SKM-1 (cell line): ENCODE measurements around the gene ELL.
"Not testable (repeated sequence)": the region's sequence is repeated elsewhere in the genome, so short reads cannot be mapped to it uniquely, and the experiment has no call there.

ENCODE experiments used
- DNase-seq: peaks from one replicate; lab custom pipeline; 2025; ENCODE audit not compliant: unreplicated experiment; lab: John Stamatoyannopoulos, UW

The ELL gene

DNA sequence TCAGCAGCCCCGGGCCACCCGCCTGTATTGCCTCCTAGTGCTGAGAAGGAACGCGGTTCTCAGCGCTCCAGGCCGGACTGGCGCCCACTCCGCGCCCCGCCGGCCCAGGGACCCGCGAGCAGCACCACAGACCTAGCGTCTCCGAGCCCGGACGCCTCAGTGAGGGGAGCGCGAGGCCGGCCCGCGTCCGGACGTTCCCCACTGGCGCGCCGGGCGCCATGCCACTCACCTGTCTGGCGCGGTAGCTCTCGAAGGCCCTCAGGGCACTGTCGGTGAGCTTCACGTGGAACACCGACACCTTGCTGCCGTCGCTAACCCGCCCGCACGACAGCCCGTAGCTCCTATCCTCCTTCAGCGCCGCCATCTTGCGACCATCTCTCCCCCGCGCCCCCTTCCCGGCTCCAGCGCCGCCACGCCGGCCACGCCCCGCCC lies at the start of gene ELL:
Gene ELL (minus strand): TSS at position 379 of the 432 bp plus-strand sequence. CDS start 15 bp downstream, at position 364.
- no peak for DNase-seq

DNA sequence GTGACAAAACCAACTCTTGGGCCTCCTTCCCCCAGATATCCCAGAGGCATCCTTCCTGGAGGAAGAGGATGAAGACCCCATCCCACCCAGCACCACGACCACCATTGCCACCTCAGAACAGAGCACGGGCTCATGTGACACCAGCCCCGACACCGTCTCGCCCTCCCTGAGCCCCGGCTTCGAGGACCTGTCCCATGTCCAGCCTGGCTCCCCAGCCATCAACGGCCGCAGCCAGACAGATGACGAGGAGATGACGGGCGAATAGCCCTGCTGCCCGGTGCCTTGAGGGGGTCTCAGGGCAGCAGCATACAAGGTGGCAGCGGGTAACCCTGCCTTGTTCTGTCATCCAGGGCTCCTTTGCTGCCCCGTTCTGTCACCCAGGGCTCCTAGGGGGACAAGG lies 46.5 kb upstream of the ELL start:
- no peak for DNase-seq

DNA sequence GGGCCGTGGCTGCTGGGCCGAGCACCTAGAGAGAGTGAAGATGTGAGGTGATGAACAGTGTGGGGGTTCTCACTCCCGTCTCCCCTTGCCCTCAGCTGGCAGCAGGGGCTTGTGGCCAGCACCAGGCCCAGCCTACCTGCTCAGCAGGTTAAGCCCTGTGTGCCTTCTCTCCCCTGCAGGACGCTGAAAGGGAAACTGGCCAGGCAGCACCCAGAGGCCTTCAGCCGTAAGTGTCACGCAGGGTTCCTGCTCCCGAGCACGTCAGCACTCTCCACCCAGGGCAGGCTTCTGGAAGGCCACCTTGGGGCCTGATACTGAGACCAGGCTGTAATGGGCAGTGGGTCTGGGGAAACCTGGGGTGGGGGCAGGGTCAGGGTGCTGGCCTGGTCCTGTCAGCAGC lies 45.1 kb upstream of the ELL start:
- no peak for DNase-seq

DNA sequence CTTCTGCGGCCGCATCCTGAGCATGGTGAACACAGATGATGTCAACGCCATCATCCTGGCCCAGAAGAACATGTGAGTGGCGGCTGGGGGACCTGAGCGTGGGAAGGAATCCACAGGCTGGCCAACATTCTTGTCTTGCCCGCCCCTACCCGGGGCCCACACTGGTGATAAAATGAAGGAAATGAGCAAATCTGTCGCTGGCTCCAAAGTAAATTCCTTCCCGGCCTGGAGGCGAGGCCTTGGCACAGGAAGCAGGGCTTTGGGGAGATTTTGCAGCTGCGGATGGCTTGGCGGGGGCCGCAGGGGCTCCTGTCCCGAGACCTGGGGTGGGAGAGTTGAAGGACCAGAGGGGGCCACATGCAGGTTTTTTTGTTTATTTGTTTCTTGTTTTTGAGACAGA lies 40.2 kb upstream of the ELL start:
- DNase-seq = no peak

DNA sequence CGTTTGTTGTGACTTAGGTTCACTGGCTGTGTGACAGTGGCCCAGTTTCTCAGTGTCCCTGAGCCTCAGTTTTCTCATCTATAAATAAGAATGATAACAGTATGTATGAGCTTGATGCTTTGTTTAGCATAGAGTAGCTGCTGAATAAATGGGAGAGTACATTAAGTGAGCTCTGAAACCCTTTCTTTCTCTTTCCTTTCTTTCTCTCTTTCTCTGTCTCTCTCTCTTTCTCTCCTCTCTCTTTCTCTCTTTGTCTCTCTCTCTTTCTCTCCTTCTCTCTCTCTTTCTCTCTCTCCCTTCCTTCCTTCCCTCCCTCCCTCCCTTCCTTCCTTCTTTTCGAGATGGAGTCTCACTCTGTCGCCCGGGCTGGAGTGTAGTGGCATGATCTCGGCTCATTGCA lies 37.8 kb upstream of the ELL start:
- DNase-seq = no peak

DNA sequence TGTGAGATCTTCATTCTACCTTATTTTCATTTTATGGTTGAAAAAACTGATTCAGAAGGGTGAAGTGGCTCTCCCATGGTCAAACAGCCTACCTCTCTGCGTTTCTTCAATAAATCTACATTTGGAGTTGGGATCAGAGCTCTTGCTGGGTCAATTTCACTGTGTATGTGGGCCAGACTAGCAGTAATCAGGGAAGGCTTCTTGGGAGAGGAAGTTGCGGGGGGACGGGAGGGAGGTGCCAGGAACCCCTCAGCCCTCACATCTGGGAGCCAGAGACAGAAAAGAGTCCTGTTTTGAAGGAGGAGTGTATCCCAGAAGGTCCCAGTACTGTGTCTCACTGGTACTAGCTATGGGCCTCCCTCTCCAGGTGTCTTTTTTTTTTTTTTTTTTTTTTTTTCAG lies 36.7 kb upstream of the ELL start:
- no peak for DNase-seq

DNA sequence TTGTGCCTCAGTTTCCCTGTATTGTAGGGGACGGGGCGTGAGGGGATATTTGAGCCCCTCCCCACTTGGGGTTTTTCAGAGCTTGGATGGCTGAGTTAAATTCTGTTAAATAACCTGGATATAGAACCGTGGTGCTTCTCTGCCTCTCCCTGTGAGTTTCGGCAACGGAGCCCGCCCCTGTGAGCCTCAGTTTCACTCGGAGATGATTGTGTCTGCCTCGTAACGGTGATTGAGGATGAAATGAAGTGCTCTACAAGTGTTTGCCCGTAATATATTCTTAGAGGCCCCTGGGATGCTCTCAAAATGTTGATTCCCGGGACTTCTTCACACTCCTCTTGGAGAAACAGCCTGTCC lies 36.3 kb upstream of the ELL start:
- no peak for DNase-seq

DNA sequence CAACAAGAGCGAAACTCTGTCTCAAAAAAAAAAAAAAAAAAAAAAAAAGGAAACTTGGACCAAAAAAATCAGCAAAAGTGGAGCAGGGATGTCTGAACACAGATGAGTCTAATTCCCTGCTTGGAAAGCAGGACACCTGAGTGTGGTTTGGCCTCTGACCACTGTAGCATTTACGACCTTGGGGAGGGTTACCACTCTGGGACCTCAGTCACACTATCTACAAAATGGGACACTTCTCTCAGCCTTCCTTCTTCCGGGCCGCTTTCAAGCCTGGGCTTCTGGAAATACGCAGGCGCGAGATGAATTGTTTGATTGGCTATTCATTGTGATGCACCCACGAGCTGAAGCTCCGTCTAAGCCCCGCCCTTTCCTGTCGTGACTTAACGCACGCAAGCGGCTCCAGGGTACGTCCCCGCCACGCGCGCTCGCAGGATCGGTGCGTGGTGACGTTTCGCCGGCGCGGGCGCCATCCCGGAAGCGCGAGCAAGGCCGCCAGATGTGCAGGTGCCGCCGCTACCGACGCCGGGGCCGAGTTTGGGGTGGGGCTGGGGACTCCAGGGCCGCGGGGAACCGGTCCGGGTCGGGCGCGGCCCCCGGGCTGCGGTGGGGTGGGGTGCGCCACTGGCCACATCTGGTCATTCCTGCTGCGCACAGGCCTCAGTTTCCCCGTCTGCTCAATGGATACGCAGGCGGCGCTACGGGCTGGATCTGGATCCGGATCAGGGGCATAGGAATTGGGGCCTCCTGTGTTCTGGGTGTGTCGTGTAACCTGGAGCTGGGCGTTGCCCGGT lies 35.7 kb upstream of the ELL start, which contains the start of gene KXD1:
Gene KXD1 (plus strand): TSS at position 460 of the 791 bp plus-strand sequence. CDS start 4,187 bp downstream, outside the sequence.
- peak; percentile 99 for DNase-seq

DNA sequence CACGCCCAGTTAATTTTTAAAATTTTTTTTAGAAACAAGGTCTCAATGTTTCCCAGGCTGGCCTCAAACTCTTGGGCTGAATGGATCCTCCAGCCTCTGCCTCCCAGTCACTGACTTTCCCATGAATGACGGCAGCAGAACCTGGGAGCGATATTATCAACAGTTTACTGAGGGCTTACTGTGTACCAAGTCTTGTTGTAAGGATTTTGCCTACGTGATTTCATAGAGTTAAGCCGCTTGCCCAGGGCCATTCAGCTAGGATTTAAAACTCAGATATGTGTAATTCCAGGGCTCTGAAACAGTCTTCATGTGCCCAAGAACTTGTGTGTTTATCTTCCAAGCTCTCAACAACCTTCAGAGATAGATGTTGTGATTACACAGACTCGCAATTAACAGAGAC lies 29.8 kb upstream of the ELL start:
- no peak for DNase-seq

DNA sequence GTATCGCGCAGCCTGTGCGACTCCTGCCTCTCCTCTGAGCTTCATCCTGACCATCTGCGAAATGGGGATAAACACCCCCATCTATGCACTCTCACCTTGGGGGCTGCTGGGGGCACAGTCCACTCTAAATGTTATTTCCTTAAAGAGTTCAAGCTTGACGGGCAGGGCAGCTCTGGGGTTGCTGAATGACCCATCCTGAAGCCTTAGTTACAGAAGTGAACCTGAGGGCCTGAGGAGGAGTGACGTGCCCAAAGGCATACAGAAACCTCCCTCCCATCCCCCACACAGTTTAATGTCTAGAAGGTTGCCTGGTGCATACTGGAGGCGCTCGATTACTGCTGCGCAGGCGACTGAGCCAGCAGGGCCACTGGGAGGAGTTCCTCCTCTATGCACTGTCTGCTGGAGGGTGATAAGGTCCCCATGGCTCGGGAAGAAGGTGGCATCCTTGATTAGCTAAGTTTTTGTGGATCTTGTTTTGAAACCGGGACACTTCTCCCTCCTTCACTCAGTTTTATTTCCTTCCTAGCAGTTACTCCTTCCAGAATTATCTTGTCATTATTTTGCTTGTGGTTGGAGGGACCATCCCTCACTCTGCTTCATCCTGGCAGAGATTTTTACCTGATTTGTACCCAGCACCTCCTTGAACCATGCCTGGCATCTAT lies 22.1 kb upstream of the ELL start:
- DNase-seq = peak; percentile 88

DNA sequence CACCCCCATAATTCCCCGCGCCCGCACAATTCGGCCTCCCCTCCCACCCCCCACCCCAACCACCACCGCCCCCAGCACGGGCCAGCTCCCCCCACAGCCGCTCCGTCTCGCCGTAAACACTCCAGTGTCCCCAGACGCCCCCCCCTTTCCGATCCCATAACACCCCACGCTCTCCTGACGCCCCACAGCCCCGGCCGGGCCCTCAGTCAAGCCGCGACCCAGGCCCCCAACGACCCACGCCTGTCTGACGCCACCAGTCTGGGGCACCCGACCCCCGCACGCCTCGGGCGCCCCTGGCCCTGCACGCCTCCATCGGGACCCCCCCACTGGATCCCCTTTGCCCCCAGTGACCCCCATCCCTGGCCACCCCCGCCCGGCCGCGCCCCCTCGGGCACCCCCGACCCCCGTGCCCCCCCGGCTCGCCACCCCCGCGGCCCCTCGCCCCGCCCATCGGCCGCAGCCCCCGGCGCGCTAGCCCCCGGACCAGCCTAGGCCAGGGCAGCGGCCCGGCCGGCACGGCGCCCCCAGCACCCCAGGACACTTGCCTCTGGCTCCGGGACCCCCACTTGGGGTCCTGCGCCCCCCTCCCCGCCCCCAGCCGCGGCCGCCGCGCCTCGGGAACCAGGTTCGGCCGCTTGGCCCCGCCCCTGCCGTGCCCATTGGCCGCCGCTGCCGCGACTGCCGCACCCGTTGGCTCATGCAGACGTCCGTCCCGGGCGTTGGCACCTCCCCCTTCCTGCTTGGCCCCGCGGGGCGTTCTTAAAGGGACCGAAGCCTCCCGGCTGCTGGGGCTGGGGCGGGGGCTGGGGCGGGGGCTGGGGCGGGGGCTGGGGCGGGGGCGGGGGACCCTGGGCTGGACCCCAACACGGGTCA lies 21.3 kb upstream of the ELL start, which contains the start of gene FKBP8:
Gene FKBP8 (minus strand): TSS at position 633 of the 873 bp plus-strand sequence. CDS start 1,603 bp downstream, outside the sequence.
- DNase-seq = peak; percentile 50

DNA sequence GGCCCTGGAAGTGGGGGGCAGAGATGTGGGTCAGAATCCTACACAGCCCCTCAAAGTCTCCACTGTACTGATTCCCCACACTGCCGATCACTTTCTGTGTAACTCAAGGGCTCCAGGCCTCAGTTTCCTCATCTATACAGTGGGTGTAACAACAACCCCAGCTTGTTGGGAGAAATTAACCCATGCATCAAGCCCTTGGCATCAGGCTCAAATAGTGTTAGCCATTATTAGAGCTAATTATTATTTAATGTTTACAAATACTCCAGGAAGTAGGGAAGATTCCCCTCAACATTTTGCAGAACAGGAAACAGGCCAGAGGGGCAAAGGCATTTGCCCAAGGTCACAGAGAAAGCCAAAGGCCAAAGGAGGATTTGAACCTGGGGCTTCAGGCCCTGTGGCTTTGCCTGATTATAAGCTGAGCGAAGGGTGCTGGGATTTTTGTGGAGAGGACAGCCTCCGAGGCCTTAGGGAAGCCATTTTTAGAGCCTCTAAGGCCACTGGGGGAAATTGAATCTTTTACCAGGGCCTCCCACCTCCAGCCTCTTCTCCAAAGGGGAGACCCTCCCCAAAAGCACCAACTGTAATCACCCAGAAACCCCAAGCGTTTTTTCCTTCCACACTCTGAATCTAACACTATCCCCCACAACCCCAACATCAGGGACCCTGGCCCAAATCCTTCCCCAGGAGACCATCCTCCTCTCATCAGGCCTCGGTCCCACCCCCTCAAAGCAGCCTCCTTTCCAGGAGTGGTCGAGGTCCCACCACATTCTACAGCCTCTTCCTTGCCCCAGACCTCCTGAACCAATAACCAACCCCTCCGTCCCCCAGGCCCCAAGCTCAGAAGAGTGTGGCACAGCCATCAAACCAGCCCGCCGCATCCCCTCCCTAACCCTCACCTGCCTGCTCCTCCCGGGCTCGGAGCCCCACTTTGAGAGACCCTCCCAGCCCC lies 20.4 kb upstream of the ELL start:
- DNase-seq = no peak

DNA sequence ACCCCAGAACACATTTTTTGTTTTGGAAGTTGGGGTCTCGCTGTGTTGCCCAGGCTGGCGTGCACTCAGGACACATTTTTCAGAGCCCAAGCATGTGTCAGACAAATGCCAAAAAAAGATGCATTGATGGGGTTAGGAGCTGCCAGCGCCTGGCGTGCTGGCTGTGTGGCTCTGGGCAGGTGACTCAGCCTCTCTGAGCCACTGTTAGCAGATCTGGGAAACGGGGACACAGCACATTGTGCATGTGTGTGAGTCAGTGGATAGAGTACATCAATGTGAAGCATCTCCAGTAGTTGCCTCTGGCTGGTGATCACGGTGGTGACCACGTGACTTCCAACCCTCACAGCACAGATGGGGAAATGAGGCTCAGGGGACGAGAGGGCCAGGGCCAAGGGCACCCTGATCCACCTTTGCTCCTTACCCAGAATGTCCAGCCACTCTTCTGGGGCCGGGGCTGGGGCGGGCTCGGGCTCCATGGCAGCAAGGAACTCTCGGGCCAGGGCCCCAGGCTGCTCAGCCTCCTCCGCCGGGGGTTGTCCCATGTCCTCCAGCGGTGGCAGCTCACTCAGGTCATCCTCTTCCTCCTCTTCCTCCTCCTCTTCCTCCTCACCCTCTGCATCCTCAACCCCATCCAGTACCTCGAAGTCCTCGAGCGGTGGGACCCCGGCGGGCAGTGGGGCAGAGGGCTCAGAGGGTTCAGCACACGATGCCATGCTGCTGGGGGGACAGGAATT lies 19.6 kb upstream of the ELL start:
- DNase-seq = no peak

DNA sequence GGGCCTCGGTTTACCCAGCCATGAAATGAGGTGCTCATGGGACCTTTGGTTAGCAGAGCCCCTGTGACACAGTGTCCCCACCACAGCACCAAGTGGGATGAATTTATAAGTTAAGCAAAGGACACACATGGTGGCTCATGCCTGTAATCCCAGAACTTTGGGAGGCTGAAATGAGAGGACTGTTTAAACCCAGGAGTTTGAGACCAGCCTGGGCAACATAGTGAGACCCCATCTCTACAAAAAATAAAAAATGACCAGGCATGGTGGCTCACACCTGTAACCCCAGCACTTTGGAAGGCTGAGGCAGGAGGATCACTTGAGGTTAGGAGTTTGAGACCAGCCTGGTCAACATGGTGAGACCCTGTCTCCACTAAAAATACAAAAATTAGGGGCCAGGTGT lies 18.3 kb upstream of the ELL start:
- DNase-seq = not testable (repeated sequence)

DNA sequence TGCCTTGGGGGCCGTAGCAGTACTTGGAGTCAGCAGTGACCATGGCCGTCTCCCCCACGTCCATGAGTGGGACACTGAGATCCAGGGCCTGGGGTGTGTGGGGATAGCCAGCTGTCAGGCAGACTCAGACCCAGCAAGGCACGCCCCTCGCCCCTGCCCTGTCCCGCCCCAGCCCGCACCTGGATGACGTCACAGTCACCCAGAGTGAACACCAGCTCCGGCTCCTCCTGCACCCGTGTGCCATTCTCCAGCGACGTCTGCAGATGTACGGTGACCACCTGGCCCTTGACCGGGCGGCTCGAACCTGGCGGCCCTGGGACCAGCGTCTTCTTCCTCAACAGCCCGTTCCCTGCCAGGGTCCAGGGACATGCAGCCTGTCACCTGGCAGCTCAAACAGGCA lies 17.5 kb upstream of the ELL start:
- no peak for DNase-seq

DNA sequence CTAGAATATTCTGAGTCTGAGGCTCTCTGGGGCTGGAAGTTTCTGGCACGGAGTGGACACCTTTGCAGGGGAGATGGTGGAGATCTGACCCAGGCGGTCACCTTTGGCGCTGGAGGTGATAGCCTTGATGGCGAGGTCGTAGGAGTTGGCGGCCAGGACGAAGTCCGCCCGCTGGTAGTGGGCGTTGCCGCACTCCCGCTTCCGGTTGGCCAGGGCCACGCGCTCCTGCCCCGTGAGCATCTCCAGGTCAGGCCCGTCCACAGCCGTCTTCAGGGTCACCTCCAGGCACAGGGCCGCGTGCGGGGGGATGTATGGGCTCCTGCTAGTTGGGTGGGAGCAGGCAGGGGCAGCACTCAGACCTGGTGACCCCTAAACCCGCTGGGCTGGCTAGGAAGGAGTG lies 16.2 kb upstream of the ELL start:
- DNase-seq = no peak

DNA sequence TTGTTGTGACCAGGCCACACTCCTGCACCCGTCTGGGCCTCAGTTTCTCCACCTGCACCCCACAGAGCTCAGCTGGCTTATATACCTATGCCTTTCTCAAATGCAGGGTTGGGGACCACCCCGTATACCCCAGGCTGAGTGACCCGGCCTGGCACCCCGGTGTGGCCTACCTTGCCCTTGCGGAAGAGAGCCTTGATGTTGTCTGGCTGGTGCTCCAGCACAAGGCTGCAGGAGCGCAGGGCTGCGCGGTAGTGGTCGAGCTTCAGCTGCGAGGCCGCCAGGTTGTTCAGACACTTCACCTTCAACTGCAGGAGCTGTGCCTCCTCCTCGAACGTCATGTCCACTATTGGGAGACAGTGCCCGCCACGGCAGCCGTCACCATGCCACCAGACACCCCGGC lies 15.6 kb upstream of the ELL start:
- no peak for DNase-seq

DNA sequence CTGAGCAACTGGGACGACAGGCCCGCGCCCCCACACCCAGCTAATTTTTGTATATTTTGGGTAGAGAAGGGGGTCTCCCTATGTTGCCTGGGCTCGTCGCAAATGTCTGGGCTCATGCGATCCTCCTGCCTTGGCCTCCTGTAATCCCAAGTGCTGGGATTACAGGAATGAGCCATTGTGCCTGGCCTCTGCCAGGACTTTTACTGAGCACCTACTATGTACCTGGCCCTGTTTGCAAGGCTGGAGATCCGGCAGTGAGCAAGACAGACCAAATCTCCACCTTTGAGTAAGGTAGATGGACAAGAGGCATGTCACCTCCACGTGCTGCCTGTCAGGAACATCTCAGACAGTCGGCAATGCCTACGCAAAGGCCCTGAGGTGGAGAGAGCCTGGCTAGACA lies 14.6 kb upstream of the ELL start:
- no peak for DNase-seq

DNA sequence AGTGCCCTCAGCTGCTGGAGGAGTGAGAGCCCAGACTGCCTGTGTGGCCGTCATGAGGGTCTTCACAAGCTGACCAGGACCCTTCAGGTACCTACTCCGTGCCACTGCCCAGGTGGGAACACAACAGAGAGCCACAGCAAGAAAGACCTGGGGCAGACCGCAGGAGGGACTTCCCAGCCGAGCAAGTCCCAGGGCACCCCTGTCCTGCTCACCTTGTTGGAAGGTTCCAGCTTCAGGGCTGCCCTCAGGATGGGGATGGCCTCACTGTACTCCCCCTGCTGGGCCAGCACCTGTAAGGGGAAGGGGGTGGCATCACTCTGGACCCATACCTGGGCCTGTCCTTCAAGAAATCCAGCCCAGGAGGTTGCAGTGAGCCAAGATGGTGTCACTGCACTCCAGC lies 11.2 kb upstream of the ELL start:
- DNase-seq = no peak
